ENCODE data around the gene NDUFC1. TPM values are rescaled to one million over a fixed set of nuclear protein-coding genes. Genes with fewer than 3 reads are reported as not detected.
"Not testable (repeated sequence)": the region's sequence is repeated elsewhere in the genome, so short reads cannot be mapped to it uniquely, and the experiment has no call there.

Gene NDUFC1
- total RNA-seq, 2 donors from 2014 or later = 54.2 to 64.5 TPM

GRCh38 chr4:139314047-139314800 is 11.9 kb upstream of the NDUFC1 start:
- Histone ChIP-seq H3K9me3 (ENCODE audit: control insufficient read depth, low read length) (no peaks in the 10 kb centered on the region), H3K27me3 (ENCODE audit: control insufficient read depth, insufficient read depth, low read length, poor library complexity, severe bottlenecking) (no peaks in the 10 kb centered on the region), H3K27ac (ENCODE audit: low read depth, low read length) (no peak overlapping the region), H3K36me3 (ENCODE audit: control insufficient read depth, insufficient read depth, low read length) (peaks cover 12% of the 10 kb centered on the region), H3K4me1 (ENCODE audit: control insufficient read depth, insufficient read depth, low read length) (no peaks in the 10 kb centered on the region), H3K4me3 (ENCODE audit: low read length) (no peak overlapping the region), H3K9ac (ENCODE audit: extremely low read depth, low read length, poor library complexity, severe bottlenecking) (peak overlapping the region; percentile 15)
- H3K36me3 Mint-ChIP-seq (ENCODE audit: low read depth) = peaks cover 10% of the 10 kb centered on the region
- peak; percentile 75 for DNase-seq
- H3K4me3 Mint-ChIP-seq = peak overlapping the region; percentile 9
- no peaks in the 10 kb centered on the region for H3K27me3 Mint-ChIP-seq (ENCODE audit: insufficient read depth)
- peaks cover 44% of the 10 kb centered on the region for H3K4me1 Mint-ChIP-seq
- WGBS, 2 experiments (ENCODE audit: insufficient coverage in 1 of 2, insufficient read length in 1 of 2) = 65 to 74% methylated on average over 3 to 4 of the region's 4 CpGs
- H3K9me3 Mint-ChIP-seq = no peaks in the 10 kb centered on the region
- H3K27ac Mint-ChIP-seq = peak overlapping the region; percentile 95
- TF ChIP-seq CTCF (conservative IDR thresholded peaks at IDR 0.05) = no peak

- DNase-seq; H3K4me1 ChIP-seq (ENCODE audit: control insufficient read depth, insufficient read depth, low read length); H3K4me3 Mint-ChIP-seq; H3K27ac ChIP-seq (ENCODE audit: low read depth, low read length); H3K27me3 ChIP-seq (ENCODE audit: control insufficient read depth, insufficient read depth, low read length, poor library complexity, severe bottlenecking); H3K9me3 ChIP-seq (ENCODE audit: control insufficient read depth, low read length); H3K9me3 Mint-ChIP-seq; H3K27me3 Mint-ChIP-seq (ENCODE audit: insufficient read depth); H3K9ac ChIP-seq (ENCODE audit: extremely low read depth, low read length, poor library complexity, severe bottlenecking); H3K4me3 ChIP-seq (ENCODE audit: low read length): not testable (repeated sequence)
- peaks cover 15% of the 10 kb centered on the region for H3K36me3 ChIP-seq (ENCODE audit: control insufficient read depth, insufficient read depth, low read length)
- H3K4me1 Mint-ChIP-seq = peaks cover 44% of the 10 kb centered on the region
- WGBS, 2 experiments (ENCODE audit: insufficient coverage in 1 of 2, insufficient read length in 1 of 2) = 91 to 94% methylated on average over 7 to 10 of the region's 10 CpGs
- H3K27ac Mint-ChIP-seq = peak overlapping the region; percentile 95
- H3K36me3 Mint-ChIP-seq (ENCODE audit: low read depth) = peaks cover 11% of the 10 kb centered on the region
Observed at GRCh38 chr4:139313414-139313813, 11.1 kb upstream of the NDUFC1 start.

- H3K4me3 Mint-ChIP-seq = no peak overlapping the region
- Histone ChIP-seq H3K36me3 (ENCODE audit: control insufficient read depth, insufficient read depth, low read length) (peaks cover 19% of the 10 kb centered on the region), H3K4me3 (ENCODE audit: low read length) (no peak overlapping the region), H3K9me3 (ENCODE audit: control insufficient read depth, low read length) (no peaks in the 10 kb centered on the region), H3K27ac (ENCODE audit: low read depth, low read length) (no peak overlapping the region), H3K4me1 (ENCODE audit: control insufficient read depth, insufficient read depth, low read length) (no peaks in the 10 kb centered on the region), H3K27me3 (ENCODE audit: control insufficient read depth, insufficient read depth, low read length, poor library complexity, severe bottlenecking) (no peaks in the 10 kb centered on the region), H3K9ac (ENCODE audit: extremely low read depth, low read length, poor library complexity, severe bottlenecking) (no peak overlapping the region)
- H3K27me3 Mint-ChIP-seq (ENCODE audit: insufficient read depth) = no peaks in the 10 kb centered on the region
- no peak for TF ChIP-seq CTCF (conservative IDR thresholded peaks at IDR 0.05)
- H3K4me1 Mint-ChIP-seq = peaks cover 44% of the 10 kb centered on the region
- no peaks in the 10 kb centered on the region for H3K9me3 Mint-ChIP-seq
- H3K36me3 Mint-ChIP-seq (ENCODE audit: low read depth) = peaks cover 8% of the 10 kb centered on the region
- no peak for DNase-seq
- WGBS, 2 experiments (ENCODE audit: insufficient coverage in 1 of 2, insufficient read length in 1 of 2) = 90 to 97% methylated on average over 2 to 3 of the region's 3 CpGs
- H3K27ac Mint-ChIP-seq = peak overlapping the region; percentile 32
Observed at GRCh38 chr4:139312552-139313332, 10.5 kb upstream of the NDUFC1 start.
